ENCODE data around the gene KMT2E. TPM values are rescaled to one million over a fixed set of nuclear protein-coding genes. Genes with fewer than 3 reads are reported as not detected.
"Not testable (repeated sequence)": the region's sequence is repeated elsewhere in the genome, so short reads cannot be mapped to it uniquely, and the experiment has no call there.

KMT2E gene
- polyA plus RNA-seq, 4 donors, result 11.1 to 52.4 (median 16.2) TPM

- Histone ChIP-seq H3K27me3 (ENCODE audit: control insufficient read depth in 3 of 3, insufficient read depth in 3 of 3, low read length in 3 of 3) (no peaks in the 10 kb centered on the region), H3K27ac (ENCODE audit: low read depth in 1 of 3, low read length in 2 of 3) (no peak overlapping the region), H3K4me3 (ENCODE audit: low read depth in 1 of 3, low read length in 3 of 3) (no peak overlapping the region), H3K36me3 (ENCODE audit: control insufficient read depth in 3 of 3, insufficient read depth in 2 of 3, low read depth in 1 of 3, low read length in 3 of 3) (no peaks in the 10 kb centered on the region), H3K9me3 (ENCODE audit: control insufficient read depth in 2 of 2, insufficient read depth in 1 of 2, low read depth in 1 of 2, low read length in 1 of 2) (no peaks in the 10 kb centered on the region), H3K4me1 (ENCODE audit: control insufficient read depth in 3 of 3, insufficient read depth in 2 of 3, low read depth in 1 of 3, low read length in 2 of 3) (peaks cover 0 to 32% (median 5%) of the 10 kb centered on the region in 3 donors)
- 85 to 96% (median 89%) methylated on average over 2 of the region's 2 CpGs for WGBS, 3 donors
- no peak for FAIRE-seq
- DNase-seq, result no peak
Measured at GRCh38 chr7:104969183-104969582, 44.8 kb upstream of the KMT2E start.

GRCh38 chr7:104971290-104972071 lies 42.5 kb upstream of the KMT2E start:
- FAIRE-seq (no peak), DNase-seq (peak; percentile 55 to 77)
- peaks cover 0 to 26% (median 5%) of the 10 kb centered on the region in 3 donors for H3K4me1 ChIP-seq (ENCODE audit: control insufficient read depth in 3 of 3, insufficient read depth in 2 of 3, low read depth in 1 of 3, low read length in 2 of 3)
- WGBS, 3 donors, result 17 to 49% (median 43%) methylated on average over 3 of the region's 3 CpGs
- H3K4me3 ChIP-seq (ENCODE audit: low read depth in 1 of 3, low read length in 3 of 3), result no peak overlapping the region
- H3K9me3 ChIP-seq (ENCODE audit: control insufficient read depth in 2 of 2, insufficient read depth in 1 of 2, low read depth in 1 of 2, low read length in 1 of 2), result no peaks in the 10 kb centered on the region
- H3K27me3 ChIP-seq (ENCODE audit: control insufficient read depth in 3 of 3, insufficient read depth in 3 of 3, low read length in 3 of 3), result no peaks in the 10 kb centered on the region
- peak overlapping the region in 2 of 3 donors; percentile 16 to 71 for H3K27ac ChIP-seq (ENCODE audit: low read depth in 1 of 3, low read length in 2 of 3)
- H3K36me3 ChIP-seq (ENCODE audit: control insufficient read depth in 3 of 3, insufficient read depth in 2 of 3, low read depth in 1 of 3, low read length in 3 of 3), result no peaks in the 10 kb centered on the region

GRCh38 chr7:104972500-104972899 lies 41.5 kb upstream of the KMT2E start:
- Histone ChIP-seq H3K27ac (ENCODE audit: low read depth in 1 of 3, low read length in 2 of 3) (no peak overlapping the region), H3K36me3 (ENCODE audit: control insufficient read depth in 3 of 3, insufficient read depth in 2 of 3, low read depth in 1 of 3, low read length in 3 of 3) (no peaks in the 10 kb centered on the region), H3K4me3 (ENCODE audit: low read depth in 1 of 3, low read length in 3 of 3) (no peak overlapping the region), H3K4me1 (ENCODE audit: control insufficient read depth in 3 of 3, insufficient read depth in 2 of 3, low read depth in 1 of 3, low read length in 2 of 3) (peaks cover 0 to 26% (median 11%) of the 10 kb centered on the region in 3 donors), H3K27me3 (ENCODE audit: control insufficient read depth in 3 of 3, insufficient read depth in 3 of 3, low read length in 3 of 3) (no peaks in the 10 kb centered on the region), H3K9me3 (ENCODE audit: control insufficient read depth in 2 of 2, insufficient read depth in 1 of 2, low read depth in 1 of 2, low read length in 1 of 2) (no peaks in the 10 kb centered on the region)
- DNase-seq, result no peak
- no peak for FAIRE-seq
- WGBS, 3 donors, result 84 to 95% (median 94%) methylated on average over 5 of the region's 5 CpGs

GRCh38 chr7:104973227-104973626 lies 40.8 kb upstream of the KMT2E start:
- Histone ChIP-seq H3K27ac (ENCODE audit: low read depth in 1 of 3, low read length in 2 of 3) (peak overlapping the region in 1 of 3 donors; percentile 53), H3K4me1 (ENCODE audit: control insufficient read depth in 3 of 3, insufficient read depth in 2 of 3, low read depth in 1 of 3, low read length in 2 of 3) (peaks cover 0 to 22% (median 11%) of the 10 kb centered on the region in 3 donors)
- no peak for FAIRE-seq

GRCh38 chr7:104973909-104974415 lies 40.0 kb upstream of the KMT2E start:
- H3K27ac ChIP-seq (ENCODE audit: low read depth in 1 of 3, low read length in 2 of 3), result peak overlapping the region in 2 of 3 donors; percentile 18 to 85
- 55 to 89% (median 72%) methylated on average over 3 of the region's 3 CpGs for WGBS, 3 donors
- no peak overlapping the region for H3K4me3 ChIP-seq (ENCODE audit: low read depth in 1 of 3, low read length in 3 of 3)
- no peaks in the 10 kb centered on the region for H3K9me3 ChIP-seq (ENCODE audit: control insufficient read depth in 2 of 2, insufficient read depth in 1 of 2, low read depth in 1 of 2, low read length in 1 of 2)
- H3K36me3 ChIP-seq (ENCODE audit: control insufficient read depth in 3 of 3, insufficient read depth in 2 of 3, low read depth in 1 of 3, low read length in 3 of 3), result no peaks in the 10 kb centered on the region
- no peak for DNase-seq
- H3K4me1 ChIP-seq (ENCODE audit: control insufficient read depth in 3 of 3, insufficient read depth in 2 of 3, low read depth in 1 of 3, low read length in 2 of 3), result peaks cover 0 to 22% (median 13%) of the 10 kb centered on the region in 3 donors
- FAIRE-seq, result no peak
- no peaks in the 10 kb centered on the region for H3K27me3 ChIP-seq (ENCODE audit: control insufficient read depth in 3 of 3, insufficient read depth in 3 of 3, low read length in 3 of 3)

More at GRCh38 chr7:104973227-104973626, 40.8 kb upstream of the KMT2E start:
- Histone ChIP-seq H3K4me3 (ENCODE audit: low read depth in 1 of 3, low read length in 3 of 3) (no peak overlapping the region), H3K36me3 (ENCODE audit: control insufficient read depth in 3 of 3, insufficient read depth in 2 of 3, low read depth in 1 of 3, low read length in 3 of 3) (no peaks in the 10 kb centered on the region), H3K27me3 (ENCODE audit: control insufficient read depth in 3 of 3, insufficient read depth in 3 of 3, low read length in 3 of 3) (no peaks in the 10 kb centered on the region), H3K9me3 (ENCODE audit: control insufficient read depth in 2 of 2, insufficient read depth in 1 of 2, low read depth in 1 of 2, low read length in 1 of 2) (no peaks in the 10 kb centered on the region)
- 86 to 93% (median 89%) methylated on average over 2 of the region's 2 CpGs for WGBS, 3 donors
- DNase-seq, result no peak

- H3K36me3 ChIP-seq (ENCODE audit: control insufficient read depth in 3 of 3, insufficient read depth in 2 of 3, low read depth in 1 of 3, low read length in 3 of 3); H3K4me3 ChIP-seq (ENCODE audit: low read depth in 1 of 3, low read length in 3 of 3); DNase-seq; FAIRE-seq; H3K27ac ChIP-seq (ENCODE audit: low read depth in 1 of 3, low read length in 2 of 3); H3K27me3 ChIP-seq (ENCODE audit: control insufficient read depth in 3 of 3, insufficient read depth in 3 of 3, low read length in 3 of 3); H3K9me3 ChIP-seq (ENCODE audit: control insufficient read depth in 2 of 2, insufficient read depth in 1 of 2, low read depth in 1 of 2, low read length in 1 of 2): not testable (repeated sequence)
- peaks cover 0 to 22% (median 18%) of the 10 kb centered on the region in 3 donors for H3K4me1 ChIP-seq (ENCODE audit: control insufficient read depth in 3 of 3, insufficient read depth in 2 of 3, low read depth in 1 of 3, low read length in 2 of 3)
- 86 to 91% (median 90%) methylated on average over 6 of the region's 6 CpGs for WGBS, 3 donors
Measured at GRCh38 chr7:104975553-104975952, 38.5 kb upstream of the KMT2E start.

- FAIRE-seq (no peak), DNase-seq (no peak)
- Histone ChIP-seq H3K4me1 (ENCODE audit: control insufficient read depth in 3 of 3, insufficient read depth in 2 of 3, low read depth in 1 of 3, low read length in 2 of 3) (peaks cover 0 to 18% (median 16%) of the 10 kb centered on the region in 3 donors), H3K36me3 (ENCODE audit: control insufficient read depth in 3 of 3, insufficient read depth in 2 of 3, low read depth in 1 of 3, low read length in 3 of 3) (no peaks in the 10 kb centered on the region), H3K9me3 (ENCODE audit: control insufficient read depth in 2 of 2, insufficient read depth in 1 of 2, low read depth in 1 of 2, low read length in 1 of 2) (no peaks in the 10 kb centered on the region), H3K4me3 (ENCODE audit: low read depth in 1 of 3, low read length in 3 of 3) (no peak overlapping the region), H3K27me3 (ENCODE audit: control insufficient read depth in 3 of 3, insufficient read depth in 3 of 3, low read length in 3 of 3) (no peaks in the 10 kb centered on the region), H3K27ac (ENCODE audit: low read depth in 1 of 3, low read length in 2 of 3) (peak overlapping the region in 1 of 3 donors; percentile 71)
- 49 to 61% (median 56%) methylated on average over 3 of the region's 3 CpGs for WGBS, 3 donors
Measured at GRCh38 chr7:104976966-104977636, 36.9 kb upstream of the KMT2E start.

- DNase-seq, result no peak
- no peaks in the 10 kb centered on the region for H3K9me3 ChIP-seq (ENCODE audit: control insufficient read depth in 2 of 2, insufficient read depth in 1 of 2, low read depth in 1 of 2, low read length in 1 of 2)
- no peak for FAIRE-seq
- WGBS, 3 donors, result 20 to 43% (median 29%) methylated on average over 1 of the region's 1 CpG
- H3K4me1 ChIP-seq (ENCODE audit: control insufficient read depth in 3 of 3, insufficient read depth in 2 of 3, low read depth in 1 of 3, low read length in 2 of 3), result peaks cover 0 to 22% (median 21%) of the 10 kb centered on the region in 3 donors
- no peaks in the 10 kb centered on the region for H3K36me3 ChIP-seq (ENCODE audit: control insufficient read depth in 3 of 3, insufficient read depth in 2 of 3, low read depth in 1 of 3, low read length in 3 of 3)
- peak overlapping the region in 1 of 3 donors; percentile 35 for H3K27ac ChIP-seq (ENCODE audit: low read depth in 1 of 3, low read length in 2 of 3)
- H3K4me3 ChIP-seq (ENCODE audit: low read depth in 1 of 3, low read length in 3 of 3), result no peak overlapping the region
- H3K27me3 ChIP-seq (ENCODE audit: control insufficient read depth in 3 of 3, insufficient read depth in 3 of 3, low read length in 3 of 3), result no peaks in the 10 kb centered on the region
Measured at GRCh38 chr7:104978460-104978859, 35.5 kb upstream of the KMT2E start.
